ENCODE data around the gene HNRNPA2B1. TPM values are rescaled to one million over a fixed set of nuclear protein-coding genes. Genes with fewer than 3 reads are reported as not detected.

HNRNPA2B1 gene
- total RNA-seq, 1 donor from 2014 or later, result 368 TPM

GRCh38 chr7:26188206-26188956 is 12.2 kb downstream of the HNRNPA2B1 start:
- no peak overlapping the region for H3K27ac ChIP-seq
- intact Hi-C loops (cut with DNase I), result no loop called here
- no peaks in the 10 kb centered on the region for H3K9me3 ChIP-seq
- no peak for ATAC-seq
- TF ChIP-seq CTCF (IDR thresholded peaks at IDR 0.05), result no peak
- peaks cover 39% of the 10 kb centered on the region for H3K4me1 ChIP-seq
- H3K4me3 ChIP-seq, result no peak overlapping the region
- H3K27me3 ChIP-seq (ENCODE audit: low read depth), result no peaks in the 10 kb centered on the region
- DNase-seq, result no peak
- peaks cover 68% of the 10 kb centered on the region for H3K36me3 ChIP-seq

DNA sequence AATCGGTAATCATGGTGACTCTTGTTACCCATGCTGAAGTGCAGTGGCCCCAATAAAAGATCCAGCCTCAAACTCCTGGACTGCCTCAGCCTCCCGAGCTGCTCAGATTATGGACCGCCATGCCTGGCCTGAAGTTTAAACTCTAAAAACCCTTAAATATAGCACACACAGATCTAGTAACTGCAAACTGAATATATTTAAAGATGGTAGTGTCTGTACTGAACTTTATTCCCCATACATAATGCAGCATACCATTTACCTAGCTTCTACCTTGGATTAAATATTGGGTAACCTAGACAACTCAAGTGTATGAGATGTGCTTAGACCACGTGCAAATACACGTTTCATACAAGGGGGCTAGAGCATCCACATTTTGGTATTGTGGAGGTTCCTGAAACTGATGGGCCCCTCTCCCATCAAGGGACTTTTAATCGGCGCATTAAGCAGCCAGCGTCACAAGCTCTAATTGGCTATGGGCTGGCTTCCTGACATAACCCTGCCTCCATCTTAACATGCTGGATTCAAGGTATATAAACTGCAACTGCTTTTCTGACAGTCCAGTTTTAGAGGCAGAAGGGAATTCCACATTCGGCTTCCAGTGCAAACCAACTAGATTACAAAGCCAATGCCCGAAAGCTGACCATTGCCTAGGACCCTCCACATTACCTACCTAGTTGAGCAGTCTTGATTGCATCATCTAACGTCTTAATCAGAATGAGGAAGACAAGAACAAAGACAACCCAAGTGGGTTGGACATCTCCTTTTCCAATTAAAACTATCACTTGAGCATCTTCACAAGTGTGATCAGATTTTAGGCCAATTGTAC is 13.0 kb downstream of the HNRNPA2B1 start:
- Histone ChIP-seq H3K4me1 (peaks cover 36% of the 10 kb centered on the region), H3K27me3 (ENCODE audit: low read depth) (no peaks in the 10 kb centered on the region)
- ATAC-seq, result peak in 1 of 2 donors; percentile 17

DNA sequence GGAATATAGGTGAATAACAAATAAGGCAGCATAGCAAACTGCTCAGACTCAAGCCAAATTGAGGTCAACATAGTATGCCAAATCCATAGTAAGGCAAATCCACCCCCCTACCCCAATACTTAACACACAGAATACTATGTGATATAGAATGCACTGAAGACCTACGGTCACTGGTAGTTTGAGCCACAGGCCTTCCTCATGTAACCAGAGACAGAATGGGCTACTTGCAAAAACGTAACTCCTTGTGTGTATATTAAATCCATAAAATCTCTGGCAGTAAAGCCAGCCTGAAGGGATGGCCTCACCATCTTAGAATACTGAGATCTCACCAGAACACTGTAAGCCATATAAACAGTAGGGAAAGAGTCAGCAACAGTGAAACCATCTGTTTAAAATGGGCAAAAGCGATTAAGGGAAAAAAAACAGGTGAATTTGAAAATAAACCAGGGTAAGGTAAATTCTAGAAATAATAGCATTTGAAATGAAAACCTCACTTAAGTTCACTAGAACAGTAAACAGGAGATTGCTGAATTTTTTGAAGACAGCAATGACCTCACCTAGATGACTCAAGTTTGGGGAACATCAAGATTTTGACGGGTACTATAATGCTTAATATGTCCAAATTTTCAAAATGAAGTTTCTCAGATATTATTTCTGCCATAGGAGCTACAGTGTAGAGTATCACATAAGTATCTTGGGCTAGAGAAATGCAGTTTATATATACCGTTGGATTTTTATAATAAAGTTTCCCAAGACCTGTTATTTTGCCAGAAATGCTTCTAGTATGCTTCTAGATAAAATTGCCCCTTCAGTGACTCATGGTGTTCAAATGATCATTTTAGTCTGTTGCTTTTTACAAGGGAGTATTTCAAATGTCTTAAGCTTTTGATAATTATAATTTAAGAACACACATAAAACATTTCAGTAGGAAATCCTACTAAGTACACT is 13.9 kb downstream of the HNRNPA2B1 start:
- intact Hi-C loops (cut with DNase I), result no loop called here
- H3K9me3 ChIP-seq, result no peaks in the 10 kb centered on the region
- peaks cover 34% of the 10 kb centered on the region for H3K4me1 ChIP-seq
- no peak for ATAC-seq
- H3K27me3 ChIP-seq (ENCODE audit: low read depth), result no peaks in the 10 kb centered on the region
- no peak overlapping the region for H3K27ac ChIP-seq
- no peak for DNase-seq
- TF ChIP-seq CTCF (IDR thresholded peaks at IDR 0.05), result no peak
- peaks cover 50% of the 10 kb centered on the region for H3K36me3 ChIP-seq
- no peak overlapping the region for H3K4me3 ChIP-seq

More for the DNA sequence above, 13.0 kb downstream of the HNRNPA2B1 start:
- Histone ChIP-seq H3K9me3 (no peaks in the 10 kb centered on the region), H3K27ac (no peak overlapping the region), H3K36me3 (peaks cover 60% of the 10 kb centered on the region), H3K4me3 (no peak overlapping the region)
- DNase-seq, result no peak
- no peak for TF ChIP-seq CTCF (IDR thresholded peaks at IDR 0.05)
- intact Hi-C loops (cut with DNase I), result no loop called here

DNA sequence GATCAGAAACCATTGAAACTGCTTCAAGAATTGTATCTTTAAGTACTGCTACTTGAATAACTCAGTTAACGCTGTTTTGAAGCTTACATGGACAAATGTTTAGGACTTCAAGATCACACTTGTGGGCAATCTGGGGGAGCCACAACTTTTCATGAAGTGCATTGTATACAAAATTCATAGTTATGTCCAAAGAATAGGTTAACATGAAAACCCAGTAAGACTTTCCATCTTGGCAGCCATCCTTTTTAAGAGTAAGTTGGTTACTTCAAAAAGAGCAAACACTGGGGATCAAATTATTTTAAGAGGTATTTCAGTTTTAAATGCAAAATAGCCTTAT is 14.7 kb downstream of the HNRNPA2B1 start:
- no peak for ATAC-seq
- Histone ChIP-seq H3K36me3 (peaks cover 42% of the 10 kb centered on the region), H3K9me3 (no peaks in the 10 kb centered on the region), H3K27me3 (ENCODE audit: low read depth) (no peaks in the 10 kb centered on the region), H3K27ac (no peak overlapping the region), H3K4me1 (peaks cover 31% of the 10 kb centered on the region), H3K4me3 (no peak overlapping the region)
- no peak for DNase-seq
- intact Hi-C loops (cut with DNase I), result no loop called here
- TF ChIP-seq CTCF (IDR thresholded peaks at IDR 0.05), result no peak

Data from lower lobe of right lung (tissue), 2 donors.